Type B pancreatic cell (in vitro differentiated cells): ENCODE data around the gene CHRNB4. TPM values are rescaled to one million over a fixed set of nuclear protein-coding genes. Genes with fewer than 3 reads are reported as not detected.

Source experiments
- DNase-seq: peaks from one replicate; pipeline ENCODE4 v3.0.0; 2021; ENCODE audit warnings: mixed read lengths; ENCODE audit not compliant: unreplicated experiment; ENCODE audit errors: extremely low spot score
- H3K27ac Mint-ChIP-seq: 2 replicates; pipeline ENCODE4 v1.8.0; 2021; ENCODE audit warnings: mild to moderate bottlenecking, mixed read lengths
- H3K27me3 Mint-ChIP-seq: 2 replicates; pipeline ENCODE4 v1.8.0; 2021; ENCODE audit warnings: mixed read lengths
- H3K36me3 Mint-ChIP-seq: 2 replicates; pipeline ENCODE4 v1.8.0; 2021; ENCODE audit warnings: mixed read lengths
- H3K4me1 Mint-ChIP-seq: one replicate; pipeline ENCODE4 v1.8.0; 2021; ENCODE audit warnings: mixed read lengths; ENCODE audit not compliant: unreplicated experiment
- H3K4me3 Mint-ChIP-seq: 2 replicates; pipeline ENCODE4 v1.8.0; 2021; ENCODE audit warnings: mild to moderate bottlenecking, mixed read lengths
- H3K9me3 Mint-ChIP-seq: 2 replicates; pipeline ENCODE4 v1.8.0; 2021; ENCODE audit warnings: mixed read lengths
- CTCF ChIP-seq: fragments of 200-600 bp; sonication (generic); conservative IDR thresholded peaks from 2 replicates; pipeline ENCODE4 v1.5.0; 2021; ENCODE audit warnings: antibody characterized with exemption, mild to moderate bottlenecking
- total RNA-seq: library from RNA; stranded (reverse); gene quantifications from 2 replicates; pipeline ENCODE4 v1.2.1, GENCODE V29; 2021; ENCODE audit warnings: low replicate concordance

CHRNB4 gene
- total RNA-seq, 1 donor from 2014 or later = 3.8 TPM

GRCh38 chr15:78626381-78626995 lies 14.5 kb downstream of the CHRNB4 start:
- peaks cover 71% of the 10 kb centered on the region for H3K27me3 Mint-ChIP-seq
- no peak overlapping the region for H3K4me3 Mint-ChIP-seq
- TF ChIP-seq CTCF = no peak
- DNase-seq = no peak
- H3K27ac Mint-ChIP-seq = no peak overlapping the region
- H3K36me3 Mint-ChIP-seq = no peaks in the 10 kb centered on the region
- no peaks in the 10 kb centered on the region for H3K9me3 Mint-ChIP-seq
- H3K4me1 Mint-ChIP-seq = no peaks in the 10 kb centered on the region

- Mint-ChIP-seq H3K9me3 (no peaks in the 10 kb centered on the region), H3K4me3 (no peak overlapping the region), H3K27ac (no peak overlapping the region), H3K4me1 (no peaks in the 10 kb centered on the region), H3K27me3 (peaks cover 76% of the 10 kb centered on the region), H3K36me3 (no peaks in the 10 kb centered on the region)
- TF ChIP-seq CTCF = no peak
- no peak for DNase-seq
These were observed 15.3 kb downstream of the CHRNB4 start for GRCh38 chr15:78625606-78626280.

GRCh38 chr15:78624651-78625590 lies 16.1 kb downstream of the CHRNB4 start:
- no peaks in the 10 kb centered on the region for H3K9me3 Mint-ChIP-seq
- TF ChIP-seq CTCF = no peak
- no peak overlapping the region for H3K27ac Mint-ChIP-seq
- no peak for DNase-seq
- peaks cover 79% of the 10 kb centered on the region for H3K27me3 Mint-ChIP-seq
- no peaks in the 10 kb centered on the region for H3K36me3 Mint-ChIP-seq
- no peak overlapping the region for H3K4me3 Mint-ChIP-seq
- H3K4me1 Mint-ChIP-seq = no peaks in the 10 kb centered on the region

GRCh38 chr15:78623786-78624497 lies 17.1 kb downstream of the CHRNB4 start:
- Mint-ChIP-seq H3K36me3 (no peaks in the 10 kb centered on the region), H3K4me1 (peaks cover 6% of the 10 kb centered on the region), H3K27me3 (peaks cover 80% of the 10 kb centered on the region), H3K27ac (no peak overlapping the region), H3K4me3 (no peak overlapping the region), H3K9me3 (no peaks in the 10 kb centered on the region)
- no peak for TF ChIP-seq CTCF
- no peak for DNase-seq

- Mint-ChIP-seq H3K4me3 (peak overlapping the region; percentile 78), H3K4me1 (peaks cover 13% of the 10 kb centered on the region), H3K36me3 (peaks cover 4% of the 10 kb centered on the region), H3K9me3 (no peaks in the 10 kb centered on the region), H3K27me3 (peaks cover 73% of the 10 kb centered on the region), H3K27ac (no peak overlapping the region)
- no peak for DNase-seq
- no peak for TF ChIP-seq CTCF
These were observed 19.1 kb downstream of the CHRNB4 start for GRCh38 chr15:78621810-78622402.
